GM18498 (cell line): Measurements from ENCODE around the gene CLNS1A.
"Not testable (repeated sequence)": the region's sequence is repeated elsewhere in the genome, so short reads cannot be mapped to it uniquely, and the experiment has no call there.

Source experiments
- ATAC-seq: cut with Tn5 transposase; IDR thresholded peaks from one replicate; pipeline ENCODE4 v1.9.1; 2021; ENCODE audit warnings: mild to moderate bottlenecking, moderate library complexity; ENCODE audit not compliant: unreplicated experiment

CLNS1A gene, protein sequence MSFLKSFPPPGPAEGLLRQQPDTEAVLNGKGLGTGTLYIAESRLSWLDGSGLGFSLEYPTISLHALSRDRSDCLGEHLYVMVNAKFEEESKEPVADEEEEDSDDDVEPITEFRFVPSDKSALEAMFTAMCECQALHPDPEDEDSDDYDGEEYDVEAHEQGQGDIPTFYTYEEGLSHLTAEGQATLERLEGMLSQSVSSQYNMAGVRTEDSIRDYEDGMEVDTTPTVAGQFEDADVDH

GRCh38 chr11:77637345-77638165 lies at the start of gene CLNS1A:
Gene CLNS1A (minus strand): TSS chr11:77637794. CDS start chr11:77637714, 80 bp downstream.
- ATAC-seq, result peak; percentile 97

DNA sequence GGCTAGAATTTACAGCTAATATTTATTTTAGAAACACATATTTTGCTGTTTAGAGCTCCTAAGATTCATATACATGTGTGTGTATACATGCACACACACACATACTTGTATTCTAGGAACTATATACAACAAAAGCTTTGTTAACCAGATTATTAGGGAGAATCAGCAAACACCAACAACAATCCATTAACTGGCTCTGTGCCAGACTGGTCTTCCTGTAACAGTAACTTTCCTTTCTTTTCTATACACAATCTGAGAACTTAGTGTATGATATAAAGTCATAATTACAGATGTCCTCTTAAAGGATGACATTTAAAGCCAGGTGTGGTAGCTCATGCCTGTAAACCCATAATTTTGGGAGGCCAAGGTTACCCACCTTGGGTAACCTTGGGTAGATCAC lies 49.5 kb upstream of the CLNS1A start:
- no peak for ATAC-seq

GRCh38 chr11:77677138-77677537 lies 39.5 kb upstream of the CLNS1A start:
- ATAC-seq, result no peak

- no peak for ATAC-seq
Measured at GRCh38 chr11:77672264-77672663, 34.7 kb upstream of the CLNS1A start.

DNA sequence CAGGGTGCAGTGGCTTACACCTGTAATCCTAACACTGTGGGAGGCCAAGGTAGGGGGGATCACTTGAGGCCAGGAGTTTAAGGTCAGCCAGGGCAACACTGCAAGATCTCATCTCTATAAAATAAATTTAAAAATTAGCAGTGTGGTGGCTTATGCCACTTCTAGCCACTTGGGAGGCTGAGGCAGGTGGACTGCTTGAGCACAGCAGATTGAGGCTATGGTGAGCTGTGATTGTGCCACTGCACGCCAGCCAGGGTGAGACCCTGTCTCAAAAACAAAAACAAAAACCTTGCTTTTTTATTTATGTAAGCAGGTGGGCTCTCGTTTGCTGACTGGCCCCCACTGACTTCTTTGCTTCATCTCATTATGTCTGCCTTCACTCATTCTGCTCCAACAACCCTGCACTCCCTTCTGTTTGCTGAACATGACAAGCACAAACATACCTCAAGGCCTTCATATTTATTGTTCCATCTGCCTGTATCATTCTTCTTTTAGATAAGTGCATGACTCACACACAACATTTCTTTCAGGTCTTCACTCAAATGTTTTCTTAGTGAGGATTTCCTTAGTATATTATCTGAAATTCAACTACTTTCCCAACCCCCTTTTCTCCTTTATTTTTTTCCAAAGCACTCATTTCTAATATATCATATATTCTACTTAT lies 32.4 kb upstream of the CLNS1A start:
- ATAC-seq, result no peak

- no peak for ATAC-seq
Measured at GRCh38 chr11:77668760-77669159, 31.2 kb upstream of the CLNS1A start.

- ATAC-seq, result no peak
Measured at GRCh38 chr11:77665240-77665965, 27.8 kb upstream of the CLNS1A start.

- ATAC-seq, result no peak
Measured at GRCh38 chr11:77661670-77662069, 24.1 kb upstream of the CLNS1A start.

DNA sequence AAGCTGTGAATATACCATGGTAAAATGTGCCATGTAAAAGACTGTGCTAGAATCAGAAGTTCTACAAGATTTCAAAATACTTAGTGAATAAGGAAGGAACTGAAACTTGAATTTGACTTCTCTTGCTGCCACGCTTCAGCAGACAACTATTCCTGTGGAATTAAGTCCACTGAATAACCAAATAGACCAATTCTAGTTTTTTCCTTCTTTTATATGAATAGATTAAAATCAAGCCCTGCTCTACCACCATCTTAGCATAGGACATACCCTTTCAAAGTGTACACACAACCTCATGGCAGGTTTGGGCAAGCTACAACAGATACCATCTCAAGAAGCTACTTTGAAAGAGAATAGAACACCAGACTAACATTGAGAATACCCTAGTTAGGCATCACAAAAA lies 23.4 kb upstream of the CLNS1A start:
- no peak for ATAC-seq

GRCh38 chr11:77658213-77659013 lies 20.8 kb upstream of the CLNS1A start:
- no peak for ATAC-seq

DNA sequence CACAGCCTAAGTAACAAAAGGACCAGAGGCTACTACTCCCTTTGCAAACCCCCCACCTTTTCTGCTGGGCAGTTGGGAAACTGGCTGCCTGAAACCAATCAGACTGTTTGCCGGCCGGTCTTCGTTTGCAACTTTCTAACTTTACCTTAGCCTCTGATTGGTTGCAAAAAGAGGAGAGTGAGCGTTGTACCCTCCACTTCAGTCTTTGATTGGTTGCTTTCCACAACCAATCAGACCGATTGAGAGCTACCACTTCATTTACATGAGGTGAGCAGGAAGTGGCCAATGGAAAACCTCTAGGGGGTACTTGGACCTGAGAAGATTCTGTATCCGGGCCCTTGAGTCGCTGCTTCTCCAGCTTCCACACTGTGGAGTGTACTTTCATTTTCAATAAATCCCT lies 18.8 kb upstream of the CLNS1A start:
- no peak for ATAC-seq

GRCh38 chr11:77654770-77655434 lies 17.3 kb upstream of the CLNS1A start:
- no peak for ATAC-seq

GRCh38 chr11:77650123-77650522 lies 12.5 kb upstream of the CLNS1A start:
- ATAC-seq, result no peak

GRCh38 chr11:77647654-77648305 lies 10.2 kb upstream of the CLNS1A start:
- no peak for ATAC-seq

DNA sequence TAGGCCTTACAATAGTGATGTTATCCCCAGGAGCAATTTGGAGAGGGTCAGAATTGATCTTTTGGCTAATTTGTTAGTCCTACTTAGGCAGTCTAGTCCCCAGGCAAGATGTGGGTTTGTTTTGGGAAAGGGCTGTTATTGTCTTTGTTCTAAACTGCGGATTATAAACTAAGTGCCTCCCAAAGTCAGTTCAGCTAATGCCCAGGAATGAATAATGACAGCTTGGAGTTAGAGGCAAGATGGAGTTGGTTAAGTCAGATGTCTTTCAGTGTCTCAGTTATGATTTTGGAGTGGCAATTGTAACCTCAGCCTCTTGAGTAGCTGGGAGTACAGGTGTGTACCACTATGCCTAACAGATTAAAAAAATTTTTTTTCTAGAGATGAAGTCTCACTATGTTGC lies 7.3 kb upstream of the CLNS1A start:
- no peak for ATAC-seq

- no peak for ATAC-seq
Measured at GRCh38 chr11:77642228-77642627, 4.6 kb upstream of the CLNS1A start.

- ATAC-seq, result no peak
Measured at GRCh38 chr11:77636731-77637344, 756 bp downstream of the CLNS1A start.

- ATAC-seq, result not testable (repeated sequence)
Measured at GRCh38 chr11:77633926-77634325, 3.7 kb downstream of the CLNS1A start.

GRCh38 chr11:77630157-77630710 lies 7.4 kb downstream of the CLNS1A start:
- ATAC-seq, result no peak
